B cell (primary cell): ENCODE results near the gene C9orf43. TPM values are rescaled to one million over a fixed set of nuclear protein-coding genes. Genes with fewer than 3 reads are reported as not detected.

Experiments
- ATAC-seq: fragments of 200-7000 bp; cut with Tn5 transposase; one replicate; pipeline ENCODE4 v1.10.0; 2021; ENCODE audit warnings: low read depth, mild to moderate bottlenecking, moderate number of reproducible peaks, moderate library complexity
- CTCF ChIA-PET: fragments of 350-600 bp; sonication (Branson Sonifier 250); formaldehyde crosslinking; loops from one replicate; lab custom pipeline; 2021; ENCODE audit warnings: antibody characterized with exemption, inconsistent platforms; lab: Charles Lee
- POLR2A ChIA-PET: fragments of 350-600 bp; sonication (Branson Sonifier 250); formaldehyde crosslinking; loops from one replicate; lab custom pipeline; 2021; ENCODE audit warnings: antibody characterized with exemption; lab: Charles Lee
- DNase-seq: peaks from one replicate; pipeline ENCODE4 v3.0.0; 2013
- H2AFZ ChIP-seq: 2 replicates; pipeline ENCODE4 v1.6.1; 2012; ENCODE audit warnings: mild to moderate bottlenecking, low read depth, low read length; ENCODE audit not compliant: insufficient read depth, poor library complexity, severe bottlenecking
- H3K27ac ChIP-seq, 2 donors: 1 replicate in 1 of 2; 2 replicates in 1 of 2; pipeline ENCODE4 v1.5.1; 2012 to 2013; ENCODE audit warnings: low read length in 2 of 2, mild to moderate bottlenecking in 2 of 2, moderate library complexity in 1 of 2
- H3K27me3 ChIP-seq, 4 experiments: fragments of 200-600 bp in 1 of 4; sonication (generic) in 1 of 4; replicated peaks in 1 of 4; 1 replicate in 2 of 4; 2 replicates in 2 of 4; pipeline versions ENCODE4 v1.6.1 to v1.7.0; 2013 to 2016; ENCODE audit warnings: low read length in 3 of 4, mild to moderate bottlenecking in 2 of 4, mixed read lengths in 1 of 4, moderate library complexity in 1 of 4; ENCODE audit not compliant: insufficient read depth in 4 of 4, control insufficient read depth in 3 of 4; ENCODE audit errors: control extremely low read depth in 1 of 4
- H3K36me3 ChIP-seq, 2 experiments: replicated peaks in 1 of 2; 1 replicate in 1 of 2; 2 replicates in 1 of 2; pipeline versions ENCODE4 v1.6.1 to v1.7.1; 2013; ENCODE audit warnings: low read length in 1 of 2; ENCODE audit not compliant: insufficient read depth in 2 of 2, control insufficient read depth in 1 of 2; ENCODE audit errors: control extremely low read depth in 1 of 2, extremely low read depth in 1 of 2
- H3K4me1 ChIP-seq, 2 donors: fragments of 200-600 bp in 1 of 2; sonication (generic) in 1 of 2; 1 replicate in 1 of 2; 2 replicates in 1 of 2; pipeline versions ENCODE4 v1.5.1 to v1.6.1; 2013 to 2017; ENCODE audit warnings: low read length in 2 of 2; ENCODE audit not compliant: control insufficient read depth in 2 of 2, insufficient read depth in 2 of 2
- H3K4me2 ChIP-seq: replicated peaks from 2 replicates; pipeline ENCODE3; 2012; ENCODE audit warnings: mild to moderate bottlenecking, low read depth, low read length; ENCODE audit not compliant: poor library complexity, severe bottlenecking
- H3K4me3 ChIP-seq, 5 experiments: fragments of 200-600 bp in 1 of 5; sonication (generic) in 1 of 5; 1 replicate in 3 of 5; 2 replicates in 2 of 5; pipeline versions ENCODE4 v1.5.1 to v1.7.0; 2011 to 2016; ENCODE audit warnings: low read length in 4 of 5, mild to moderate bottlenecking in 4 of 5, low read depth in 2 of 5, control low read depth in 1 of 5, moderate library complexity in 1 of 5; ENCODE audit not compliant: insufficient read depth in 1 of 5; ENCODE audit errors: control extremely low read depth in 1 of 5, extremely low read depth in 1 of 5
- H3K79me2 ChIP-seq: fragments of 200-600 bp; sonication (generic); one replicate; pipeline ENCODE4 v1.6.0; 2016; ENCODE audit warnings: low read length; ENCODE audit not compliant: control insufficient read depth, insufficient read depth
- H3K9ac ChIP-seq: fragments of 200-600 bp; sonication (generic); 2 replicates; pipeline ENCODE4 v1.6.1; 2017; ENCODE audit warnings: mild to moderate bottlenecking, low read length, moderate library complexity
- H3K9me3 ChIP-seq, 3 donors: one replicate each; pipeline versions ENCODE4 v1.6.1 to v1.7.1; 2013; ENCODE audit warnings: low read length in 2 of 3; ENCODE audit not compliant: control insufficient read depth in 2 of 3, insufficient read depth in 1 of 3; ENCODE audit errors: control extremely low read depth in 1 of 3
- H4K20me1 ChIP-seq: 2 replicates; pipeline ENCODE4 v1.6.0; 2012; ENCODE audit warnings: mild to moderate bottlenecking, low read length; ENCODE audit not compliant: insufficient read depth, control insufficient read depth, poor library complexity, severe bottlenecking
- H3K27ac Mint-ChIP-seq: one replicate; pipeline ENCODE4 v1.8.0; 2021; ENCODE audit warnings: mixed read lengths
- H3K27me3 Mint-ChIP-seq: one replicate; pipeline ENCODE4 v1.8.0; 2021; ENCODE audit warnings: mixed read lengths
- H3K4me1 Mint-ChIP-seq: one replicate; pipeline ENCODE4 v1.8.0; 2021; ENCODE audit warnings: mixed read lengths
- H3K4me3 Mint-ChIP-seq: one replicate; pipeline ENCODE4 v1.8.0; 2021; ENCODE audit warnings: mixed read lengths
- H3K9me3 Mint-ChIP-seq: one replicate; pipeline ENCODE4 v1.8.0; 2022; ENCODE audit warnings: mixed read lengths; ENCODE audit not compliant: insufficient read depth
- CTCF ChIP-seq: fragments of 200-600 bp; IDR thresholded peaks from one replicate; pipeline ENCODE4 v1.8.0; 2022; ENCODE audit warnings: antibody characterized with exemption, mild to moderate bottlenecking
- EZH2 ChIP-seq: IDR thresholded peaks from 2 replicates; pipeline ENCODE4 v1.6.1; 2012; ENCODE audit warnings: borderline replicate concordance, low read depth, mild to moderate bottlenecking, moderate library complexity, low read length; ENCODE audit not compliant: insufficient read depth, poor library complexity, severe bottlenecking
- WGBS: methylation state at CpG from one replicate; pipeline ENCODE4 v1.1.5; 2013; ENCODE audit warnings: missing lambda C conversion rate; ENCODE audit not compliant: insufficient coverage; 5-methylcytosine and 5-hydroxymethylcytosine counted together
- intact Hi-C: fragments of 100-400 bp; cut with micrococcal nuclease; formaldehyde crosslinking; loops from one replicate; pipeline ENCODE4 v1.10.0; 2022
- polyA minus RNA-seq: library from RNA; depleted of rRNA, polyadenylated mRNA; stranded (reverse); fragments of >200 nt; gene quantifications from 2 replicates; pipeline ENCODE4 v1.2.3, GENCODE V29; 2012
- polyA plus RNA-seq: library from polyadenylated mRNA; depleted of rRNA; stranded (reverse); fragments of >200 nt; gene quantifications from 2 replicates; pipeline ENCODE4 v1.2.3, GENCODE V29; 2012
- total RNA-seq, 2 donors: library from RNA; stranded (reverse); fragments of 120-200 nt in 1 of 2; gene quantifications; 1 replicate in 1 of 2; 2 replicates in 1 of 2; pipeline versions ENCODE4 v1.2.3 to v1.2.4, GENCODE V29; 2013 to 2022

C9orf43 gene, protein sequence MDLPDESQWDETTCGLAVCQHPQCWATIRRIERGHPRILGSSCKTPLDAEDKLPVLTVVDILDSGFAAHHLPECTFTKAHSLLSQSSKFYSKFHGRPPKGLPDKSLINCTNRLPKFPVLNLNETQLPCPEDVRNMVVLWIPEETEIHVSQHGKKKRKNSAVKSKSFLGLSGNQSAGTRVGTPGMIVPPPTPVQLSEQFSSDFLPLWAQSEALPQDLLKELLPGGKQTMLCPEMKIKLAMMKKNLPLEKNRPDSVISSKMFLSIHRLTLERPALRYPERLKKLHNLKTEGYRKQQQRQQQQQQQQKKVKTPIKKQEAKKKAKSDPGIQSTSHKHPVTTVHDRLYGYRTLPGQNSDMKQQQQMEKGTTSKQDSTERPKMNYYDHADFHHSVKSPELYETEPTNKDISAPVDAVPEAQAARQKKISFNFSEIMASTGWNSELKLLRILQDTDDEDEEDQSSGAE
- 0.58 and 1.7 TPM in 2 replicates for total RNA-seq
- total RNA-seq (2013) = 1.1 TPM
- 0.57 and 0.79 TPM in 2 replicates for polyA plus RNA-seq
- 0.51 and 1.3 TPM in 2 replicates for polyA minus RNA-seq

DNA sequence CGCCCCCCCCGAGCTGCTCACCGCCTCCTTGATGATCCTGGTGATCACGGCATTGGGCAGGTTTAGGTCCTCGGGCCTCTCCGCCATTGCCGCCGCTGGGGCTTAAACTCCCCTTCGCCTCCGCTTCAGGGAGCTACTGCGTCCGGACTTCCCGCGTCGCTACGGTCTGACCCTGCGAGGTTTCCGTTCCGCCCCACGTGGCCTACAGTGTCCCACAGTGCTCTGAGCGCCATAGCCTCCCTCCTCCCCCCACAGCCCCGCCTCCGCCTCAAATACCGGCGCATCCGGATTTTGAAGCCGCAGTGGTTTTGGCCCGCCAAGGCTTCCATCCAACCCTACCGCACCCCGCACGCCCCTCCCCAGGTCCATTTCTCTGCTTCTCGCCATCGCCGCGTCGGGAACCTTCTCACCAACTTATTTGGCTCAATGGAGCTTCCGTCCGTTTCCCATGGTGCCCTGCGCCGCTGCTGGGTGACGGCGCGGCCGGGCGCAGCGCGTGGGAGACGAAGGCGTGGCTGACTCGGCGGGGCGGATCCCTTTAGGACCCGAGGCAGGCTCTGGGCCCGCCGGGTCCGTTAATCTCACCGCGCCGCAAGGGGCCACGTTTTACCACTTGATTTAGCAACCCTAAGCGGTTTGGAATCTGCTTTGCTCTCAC, at the start of gene C9orf43, which contains the start of gene POLE3:
TSS of gene C9orf43 (plus strand) at position 541 of the 658 bp plus-strand sequence. CDS start 2,747 bp downstream, outside the sequence.
TSS of gene POLE3 (minus strand) at position 469 of the 658 bp plus-strand sequence. CDS start at position 87, 382 bp downstream.
- peaks cover 21% of the 10 kb centered on the region for H3K79me2 ChIP-seq
- Mint-ChIP-seq H3K4me3 (peak within 1 kb of the TSS; percentile 100), H3K4me1 (peaks cover 32% of the 10 kb centered on the region), H3K9me3 (no peaks in the 10 kb centered on the region), H3K27me3 (no peaks in the 10 kb centered on the region), H3K27ac (peak within 1 kb of the TSS; percentile 100)
- H3K27ac ChIP-seq = peak within 1 kb of the TSS; percentile 92 to 97
- peak within 1 kb of the TSS; percentile 85 for H3K4me2 ChIP-seq
- peak within 1 kb of the TSS; percentile 87 for H2AFZ ChIP-seq
- no peaks in the 10 kb centered on the region for H3K27me3 ChIP-seq
- peak within 1 kb of the TSS; percentile 74 to 100 (median 97) for H3K4me3 ChIP-seq
- TF ChIP-seq EZH2 (no peak), CTCF (peak; percentile 14)
- under 1% methylated on average over 61 of the region's 61 CpGs for whole genome bisulfite sequencing
- no peaks in the 10 kb centered on the region for H3K9me3 ChIP-seq
- H3K4me1 ChIP-seq = peaks cover 8 to 17% of the 10 kb centered on the region in 2 donors
- H3K9ac ChIP-seq = peak within 1 kb of the TSS; percentile 93
- DNase-seq (peak; percentile 98), ATAC-seq (peak; percentile 89)
- intact Hi-C loops = loop anchor here (1.0 to 10.0 kb wide), 7 partner anchors 9 to 256 kb away; partner anchors contain the start of genes ALAD, CDC26, HDHD3 and PRPF4
- ChIA-PET CTCF (interaction anchor here (0.6 to 3.8 kb wide), 17 partner anchors 9 to 248 kb away, joined by 3 to 46 read pairs (median 5); partner anchors contain the start of genes ALAD, CDC26 and PRPF4), POLR2A (interaction anchor here (0.5 to 3.2 kb wide), 11 partner anchors 10 to 248 kb away, joined by 3 to 44 read pairs (median 6); partner anchors contain the start of genes ALAD, CDC26, FKBP15 and HDHD3)
- peaks cover 0 to 16% of the 10 kb centered on the region in 2 experiments for H3K36me3 ChIP-seq
- no peaks in the 10 kb centered on the region for H4K20me1 ChIP-seq
